Keratinocyte (primary cell): ENCODE data around the gene PIK3AP1.

Experiments used
- EZH2 ChIP-seq: IDR thresholded peaks from one replicate; pipeline ENCODE4 v1.6.1; 2012; ENCODE audit warnings: inconsistent platforms, mild to moderate bottlenecking, low read length, moderate library complexity
- TF ChIP-seq, protein P1 (sequence below), 3 experiments: IDR thresholded peaks in 1 of 3; conservative IDR thresholded peaks in 1 of 3; optimal IDR thresholded peaks in 1 of 3; 2 replicates in 2 of 3; 3 replicates in 1 of 3; pipeline versions ENCODE3 to v1.5.1; 2011; ENCODE audit warnings: low read length in 3 of 3, mild to moderate bottlenecking in 3 of 3, moderate library complexity in 2 of 3, control low read depth in 1 of 3, inconsistent platforms in 1 of 3; ENCODE audit not compliant: insufficient read depth in 2 of 3; ENCODE audit errors: extremely low read depth in 1 of 3

DNA sequence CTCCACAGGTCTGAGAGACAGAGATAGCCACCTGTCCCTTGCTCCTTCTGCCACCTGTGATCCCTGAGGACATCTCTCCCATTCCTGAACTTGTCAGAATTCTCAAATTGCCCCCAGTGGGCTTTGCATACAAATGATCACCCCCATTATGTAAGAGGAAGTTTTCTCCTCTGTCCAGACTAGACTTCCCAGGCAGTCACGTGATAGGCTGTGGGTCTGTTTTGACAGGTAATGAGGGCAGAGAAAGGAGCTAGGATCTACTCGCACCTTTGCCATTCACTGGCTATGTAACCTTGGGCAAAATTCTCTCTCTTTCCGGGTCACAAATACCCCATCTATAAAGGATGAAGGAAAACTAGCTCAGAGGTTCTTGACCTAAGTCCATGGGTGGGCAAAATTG is 112.1 kb downstream of the PIK3AP1 start:
- TF ChIP-seq, protein P1, sequence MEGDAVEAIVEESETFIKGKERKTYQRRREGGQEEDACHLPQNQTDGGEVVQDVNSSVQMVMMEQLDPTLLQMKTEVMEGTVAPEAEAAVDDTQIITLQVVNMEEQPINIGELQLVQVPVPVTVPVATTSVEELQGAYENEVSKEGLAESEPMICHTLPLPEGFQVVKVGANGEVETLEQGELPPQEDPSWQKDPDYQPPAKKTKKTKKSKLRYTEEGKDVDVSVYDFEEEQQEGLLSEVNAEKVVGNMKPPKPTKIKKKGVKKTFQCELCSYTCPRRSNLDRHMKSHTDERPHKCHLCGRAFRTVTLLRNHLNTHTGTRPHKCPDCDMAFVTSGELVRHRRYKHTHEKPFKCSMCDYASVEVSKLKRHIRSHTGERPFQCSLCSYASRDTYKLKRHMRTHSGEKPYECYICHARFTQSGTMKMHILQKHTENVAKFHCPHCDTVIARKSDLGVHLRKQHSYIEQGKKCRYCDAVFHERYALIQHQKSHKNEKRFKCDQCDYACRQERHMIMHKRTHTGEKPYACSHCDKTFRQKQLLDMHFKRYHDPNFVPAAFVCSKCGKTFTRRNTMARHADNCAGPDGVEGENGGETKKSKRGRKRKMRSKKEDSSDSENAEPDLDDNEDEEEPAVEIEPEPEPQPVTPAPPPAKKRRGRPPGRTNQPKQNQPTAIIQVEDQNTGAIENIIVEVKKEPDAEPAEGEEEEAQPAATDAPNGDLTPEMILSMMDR (optimal IDR thresholded peaks at IDR 0.05 in 1 of 3, IDR thresholded peaks at IDR 0.05 in 1 of 3, conservative IDR thresholded peaks at IDR 0.05 in 1 of 3; ENCODE audit: extremely low read depth in 1 of 3, insufficient read depth in 2 of 3, low read length in 3 of 3), result no peak
- no peak for TF ChIP-seq EZH2
